Activated CD4-positive, alpha-beta T cell treated with anti-CD3 and anti-CD28 coated beads for 36 hours (primary cell): ENCODE measurements around the gene FBXW11. TPM values are rescaled to one million over a fixed set of nuclear protein-coding genes. Genes with fewer than 3 reads are reported as not detected.

Experiments used
- ATAC-seq: fragments of 200-7000 bp; cut with Tn5 transposase; one replicate; pipeline ENCODE4 v1.10.0; 2021; ENCODE audit warnings: mild to moderate bottlenecking, moderate library complexity
- CTCF ChIA-PET: fragments of 350-600 bp; sonication (Branson Sonifier 250); formaldehyde crosslinking; loops from one replicate; lab custom pipeline; 2021; ENCODE audit warnings: antibody characterized with exemption; lab: Charles Lee
- POLR2A ChIA-PET: fragments of 350-600 bp; sonication (Branson Sonifier 250); formaldehyde crosslinking; loops from one replicate; lab custom pipeline; 2021; ENCODE audit warnings: antibody characterized with exemption, inconsistent platforms; lab: Charles Lee
- DNase-seq: peaks from one replicate; pipeline ENCODE4 v3.0.0-alpha.2; 2020
- H3K27ac Mint-ChIP-seq: one replicate; pipeline ENCODE4 v1.8.0; 2021; ENCODE audit warnings: mixed read lengths
- H3K27me3 Mint-ChIP-seq: one replicate; pipeline ENCODE4 v1.8.0; 2021; ENCODE audit warnings: mixed read lengths
- H3K36me3 Mint-ChIP-seq: one replicate; pipeline ENCODE4 v1.8.0; 2021; ENCODE audit warnings: low read depth, mixed read lengths
- H3K4me1 Mint-ChIP-seq: one replicate; pipeline ENCODE4 v1.8.0; 2021; ENCODE audit warnings: mixed read lengths
- H3K4me3 Mint-ChIP-seq: one replicate; pipeline ENCODE4 v1.8.0; 2021; ENCODE audit warnings: mild to moderate bottlenecking, moderate library complexity, mixed read lengths
- H3K9me3 Mint-ChIP-seq: one replicate; pipeline ENCODE4 v1.8.0; 2021; ENCODE audit warnings: low read depth, mixed read lengths
- intact Hi-C, 2 experiments: fragments of 100-400 bp; cut with DNase I in 1 of 2; cut with micrococcal nuclease in 1 of 2; formaldehyde crosslinking; loops; one replicate each; pipeline versions ENCODE4 v1.14.2 to v1.15.1; 2022 to 2024; cut with DNase I, micrococcal nuclease
- total RNA-seq, 2 experiments: library from RNA; stranded (reverse); gene quantifications; one replicate each; pipeline ENCODE4 v1.2.3, GENCODE V29; 2021

FBXW11 gene
- total RNA-seq, 2 experiments from 2014 or later: 33.8 to 39.5 TPM

GRCh38 chr5:171846323-171846722, 160.1 kb downstream of the FBXW11 start:
- no peak for ATAC-seq
- H3K36me3 Mint-ChIP-seq: peaks cover 2% of the 10 kb centered on the region
- H3K9me3 Mint-ChIP-seq: no peaks in the 10 kb centered on the region
- ChIA-PET CTCF (no interaction called here), POLR2A (no interaction called here)
- DNase-seq: no peak
- no peaks in the 10 kb centered on the region for H3K4me1 Mint-ChIP-seq
- intact Hi-C loops: loop anchor here in 1 of 2 experiments (5.0 kb wide), 1 partner anchor 429 kb away; the partner anchor contains the start of gene FGF18
- H3K4me3 Mint-ChIP-seq: no peak overlapping the region
- H3K27ac Mint-ChIP-seq: no peak overlapping the region
- no peaks in the 10 kb centered on the region for H3K27me3 Mint-ChIP-seq

- CTCF ChIA-PET: no interaction called here
- H3K9me3 Mint-ChIP-seq: no peaks in the 10 kb centered on the region
- ATAC-seq (no peak), DNase-seq (no peak)
- no peaks in the 10 kb centered on the region for H3K27me3 Mint-ChIP-seq
- peaks cover 4% of the 10 kb centered on the region for H3K36me3 Mint-ChIP-seq
- intact Hi-C loops: loop anchor here in 1 of 2 experiments (5.0 kb wide), 1 partner anchor 429 kb away; the partner anchor contains the start of gene FGF18
- POLR2A ChIA-PET: no interaction called here
- no peak overlapping the region for H3K4me3 Mint-ChIP-seq
- no peak overlapping the region for H3K27ac Mint-ChIP-seq
- no peaks in the 10 kb centered on the region for H3K4me1 Mint-ChIP-seq
Measured at GRCh38 chr5:171845857-171846256, 160.6 kb downstream of the FBXW11 start.

GRCh38 chr5:171845040-171845630, 161.3 kb downstream of the FBXW11 start:
- no peak for DNase-seq
- no peaks in the 10 kb centered on the region for H3K4me1 Mint-ChIP-seq
- no peak overlapping the region for H3K4me3 Mint-ChIP-seq
- ChIA-PET CTCF (no interaction called here), POLR2A (no interaction called here)
- peaks cover 6% of the 10 kb centered on the region for H3K36me3 Mint-ChIP-seq
- H3K27ac Mint-ChIP-seq: no peak overlapping the region
- H3K27me3 Mint-ChIP-seq: no peaks in the 10 kb centered on the region
- H3K9me3 Mint-ChIP-seq: no peaks in the 10 kb centered on the region
- intact Hi-C loops: loop anchor here in 1 of 2 experiments (5.0 kb wide), 1 partner anchor 428 kb away; the partner anchor contains the start of gene FGF18
- ATAC-seq: no peak

- DNase-seq (no peak), ATAC-seq (no peak)
- intact Hi-C loops: no loop called here
- H3K27me3 Mint-ChIP-seq: no peaks in the 10 kb centered on the region
- H3K4me3 Mint-ChIP-seq: no peak overlapping the region
- peaks cover 4% of the 10 kb centered on the region for H3K36me3 Mint-ChIP-seq
- no peak overlapping the region for H3K27ac Mint-ChIP-seq
- H3K4me1 Mint-ChIP-seq: no peaks in the 10 kb centered on the region
- CTCF ChIA-PET: no interaction called here
- no peaks in the 10 kb centered on the region for H3K9me3 Mint-ChIP-seq
- POLR2A ChIA-PET: no interaction called here
Measured at GRCh38 chr5:171842777-171843328, 163.6 kb downstream of the FBXW11 start.

GRCh38 chr5:171841984-171842776, 164.3 kb downstream of the FBXW11 start:
- H3K27ac Mint-ChIP-seq: no peak overlapping the region
- ATAC-seq (no peak), DNase-seq (no peak)
- peaks cover 4% of the 10 kb centered on the region for H3K36me3 Mint-ChIP-seq
- CTCF ChIA-PET: no interaction called here
- intact Hi-C loops: no loop called here
- H3K27me3 Mint-ChIP-seq: no peaks in the 10 kb centered on the region
- H3K9me3 Mint-ChIP-seq: no peaks in the 10 kb centered on the region
- H3K4me3 Mint-ChIP-seq: no peak overlapping the region
- POLR2A ChIA-PET: interaction anchor here (0.7 kb wide), 1 partner anchor 113 kb away, joined by 3 read pairs; no protein-coding TSS in a partner anchor
- no peaks in the 10 kb centered on the region for H3K4me1 Mint-ChIP-seq

- Mint-ChIP-seq H3K4me3 (no peak overlapping the region), H3K4me1 (no peaks in the 10 kb centered on the region), H3K27ac (no peak overlapping the region), H3K36me3 (peaks cover 4% of the 10 kb centered on the region), H3K27me3 (no peaks in the 10 kb centered on the region), H3K9me3 (no peaks in the 10 kb centered on the region)
- intact Hi-C loops: no loop called here
- POLR2A ChIA-PET: interaction anchor here (0.6 kb wide), 1 partner anchor 191 kb away, joined by 3 read pairs; no protein-coding TSS in a partner anchor
- CTCF ChIA-PET: interaction anchor here (0.9 kb wide), 1 partner anchor 70 kb away, joined by 4 read pairs; no protein-coding TSS in a partner anchor
- ATAC-seq (no peak), DNase-seq (no peak)
Measured at GRCh38 chr5:171840711-171841522, 165.5 kb downstream of the FBXW11 start.

- ChIA-PET POLR2A (no interaction called here), CTCF (interaction anchor here (0.5 kb wide), 1 partner anchor 575 kb away, joined by 3 read pairs; no protein-coding TSS in a partner anchor)
- intact Hi-C loops: no loop called here
- Mint-ChIP-seq H3K27me3 (no peaks in the 10 kb centered on the region), H3K36me3 (peaks cover 4% of the 10 kb centered on the region), H3K4me1 (no peaks in the 10 kb centered on the region), H3K4me3 (no peak overlapping the region), H3K9me3 (no peaks in the 10 kb centered on the region), H3K27ac (no peak overlapping the region)
- DNase-seq (peak; percentile 18), ATAC-seq (peak; percentile 74)
Measured at GRCh38 chr5:171840066-171840465, 166.4 kb downstream of the FBXW11 start.

GRCh38 chr5:171839112-171839511, 167.3 kb downstream of the FBXW11 start:
- Mint-ChIP-seq H3K36me3 (peaks cover 6% of the 10 kb centered on the region), H3K27me3 (no peaks in the 10 kb centered on the region), H3K27ac (no peak overlapping the region), H3K4me1 (no peaks in the 10 kb centered on the region), H3K9me3 (no peaks in the 10 kb centered on the region), H3K4me3 (no peak overlapping the region)
- ATAC-seq (no peak), DNase-seq (no peak)
- POLR2A ChIA-PET: no interaction called here
- CTCF ChIA-PET: interaction anchor here (0.7 kb wide), 1 partner anchor 237 kb away, joined by 3 read pairs; no protein-coding TSS in a partner anchor
- intact Hi-C loops: no loop called here

- Mint-ChIP-seq H3K9me3 (peaks cover 4% of the 10 kb centered on the region), H3K36me3 (peaks cover 12% of the 10 kb centered on the region), H3K4me1 (no peaks in the 10 kb centered on the region), H3K27ac (no peak overlapping the region), H3K4me3 (no peak overlapping the region), H3K27me3 (no peaks in the 10 kb centered on the region)
- ChIA-PET CTCF (interaction anchor here (1.5 kb wide), 1 partner anchor 14 kb away, joined by 5 read pairs; no protein-coding TSS in a partner anchor), POLR2A (no interaction called here)
- intact Hi-C loops: no loop called here
- ATAC-seq (no peak), DNase-seq (no peak)
Measured at GRCh38 chr5:171838066-171838465, 168.4 kb downstream of the FBXW11 start.

GRCh38 chr5:171837522-171837921, 168.9 kb downstream of the FBXW11 start:
- H3K36me3 Mint-ChIP-seq: peaks cover 12% of the 10 kb centered on the region
- intact Hi-C loops: no loop called here
- H3K4me1 Mint-ChIP-seq: no peaks in the 10 kb centered on the region
- ATAC-seq (no peak), DNase-seq (no peak)
- H3K27ac Mint-ChIP-seq: no peak overlapping the region
- no peak overlapping the region for H3K4me3 Mint-ChIP-seq
- ChIA-PET CTCF (interaction anchor here (1.5 kb wide), 1 partner anchor 15 kb away, joined by 5 read pairs; no protein-coding TSS in a partner anchor), POLR2A (no interaction called here)
- H3K27me3 Mint-ChIP-seq: no peaks in the 10 kb centered on the region
- peaks cover 4% of the 10 kb centered on the region for H3K9me3 Mint-ChIP-seq

- Mint-ChIP-seq H3K36me3 (peaks cover 8% of the 10 kb centered on the region), H3K27me3 (no peaks in the 10 kb centered on the region), H3K4me3 (no peak overlapping the region), H3K4me1 (no peaks in the 10 kb centered on the region), H3K27ac (no peak overlapping the region), H3K9me3 (peaks cover 7% of the 10 kb centered on the region)
- no peak for ATAC-seq
- ChIA-PET CTCF (interaction anchor here (1.7 kb wide), 1 partner anchor 78 kb away, joined by 5 read pairs; no protein-coding TSS in a partner anchor), POLR2A (no interaction called here)
- intact Hi-C loops: no loop called here
- DNase-seq: no peak
Measured at GRCh38 chr5:171835066-171835465, 171.4 kb downstream of the FBXW11 start.
